Ascending aorta (tissue), 2 donors: ENCODE measurements around the gene FBXO36. TPM values are rescaled to one million over a fixed set of nuclear protein-coding genes. Genes with fewer than 3 reads are reported as not detected.

ENCODE experiments used
- DNase-seq, 2 donors: peaks; one replicate each; pipeline ENCODE4 v3.0.0-alpha.2; 2019; ENCODE audit warnings: low spot score in 2 of 2
- H3K27ac ChIP-seq, 2 donors: fragments of 200-600 bp; sonication (generic); one replicate each; pipeline ENCODE4 v1.5.1; 2016 to 2017; ENCODE audit warnings: mild to moderate bottlenecking in 1 of 2
- H3K27me3 ChIP-seq: fragments of 200-600 bp; sonication (generic); one replicate; pipeline ENCODE4 v1.5.1; 2017
- H3K36me3 ChIP-seq, 2 donors: fragments of 200-600 bp; sonication (generic); one replicate each; pipeline ENCODE4 v1.5.1; 2016
- H3K4me1 ChIP-seq, 2 donors: fragments of 200-600 bp; sonication (generic); one replicate each; pipeline ENCODE4 v1.5.1; 2016 to 2017; ENCODE audit warnings: mild to moderate bottlenecking in 1 of 2
- H3K4me3 ChIP-seq, 2 donors: fragments of 200-600 bp; sonication (generic); one replicate each; pipeline ENCODE4 v1.5.1; 2016 to 2017; ENCODE audit warnings: mild to moderate bottlenecking in 1 of 2
- H3K9me3 ChIP-seq, 2 donors: fragments of 200-600 bp; sonication (generic); one replicate each; pipeline ENCODE4 v1.5.1; 2016
- CTCF ChIP-seq, 3 experiments: fragments of 200-600 bp in 2 of 3; fragments of 450-650 bp in 1 of 3; sonication (generic) in 2 of 3; IDR thresholded peaks; one replicate each; pipeline ENCODE4 v1.5.1; 2016 to 2019; ENCODE audit warnings: antibody characterized with exemption in 3 of 3, mild to moderate bottlenecking in 1 of 3, moderate library complexity in 1 of 3
- intact Hi-C: fragments of 100-400 bp; cut with DNase I; formaldehyde crosslinking; loops from one replicate; pipeline ENCODE4 v1.15.1; 2023
- total RNA-seq: library from RNA; depleted of rRNA; stranded (reverse); fragments of >200 nt; gene quantifications from one replicate; pipeline ENCODE4 v1.1.0, GENCODE V29; 2016

Gene FBXO36
- total RNA-seq, 1 donor from 2014 or later, result 1.6 TPM

GRCh38 chr2:229880892-229881586, 41.3 kb upstream of the FBXO36 start:
- no peaks in the 10 kb centered on the region for H3K4me1 ChIP-seq
- no peak overlapping the region for H3K27ac ChIP-seq
- no peak for TF ChIP-seq CTCF (IDR thresholded peaks at IDR 0.05)
- intact Hi-C loops, result no loop called here
- peaks cover 23 to 35% of the 10 kb centered on the region in 2 donors for H3K36me3 ChIP-seq
- H3K9me3 ChIP-seq, result no peaks in the 10 kb centered on the region
- H3K4me3 ChIP-seq, result no peak overlapping the region
- DNase-seq, result no peak
- H3K27me3 ChIP-seq, result no peaks in the 10 kb centered on the region

GRCh38 chr2:229882583-229882982, 39.7 kb upstream of the FBXO36 start:
- TF ChIP-seq CTCF (IDR thresholded peaks at IDR 0.05), result no peak
- H3K27ac ChIP-seq, result no peak overlapping the region
- no peak overlapping the region for H3K4me3 ChIP-seq
- intact Hi-C loops, result no loop called here
- H3K4me1 ChIP-seq, result no peaks in the 10 kb centered on the region
- H3K27me3 ChIP-seq, result no peaks in the 10 kb centered on the region
- H3K9me3 ChIP-seq, result no peaks in the 10 kb centered on the region
- no peak for DNase-seq
- H3K36me3 ChIP-seq, result peaks cover 18 to 28% of the 10 kb centered on the region in 2 donors

- DNase-seq, result no peak
- peaks cover 0 to 6% of the 10 kb centered on the region in 2 donors for H3K36me3 ChIP-seq
- peaks cover 0 to 3% of the 10 kb centered on the region in 2 donors for H3K4me1 ChIP-seq
- TF ChIP-seq CTCF (IDR thresholded peaks at IDR 0.05), result no peak
- H3K9me3 ChIP-seq, result no peaks in the 10 kb centered on the region
- no peak overlapping the region for H3K27ac ChIP-seq
- intact Hi-C loops, result no loop called here
- no peaks in the 10 kb centered on the region for H3K27me3 ChIP-seq
- no peak overlapping the region for H3K4me3 ChIP-seq
Observed at GRCh38 chr2:229884775-229885699, 37.3 kb upstream of the FBXO36 start.

- no peak for TF ChIP-seq CTCF (IDR thresholded peaks at IDR 0.05)
- H3K36me3 ChIP-seq, result no peaks in the 10 kb centered on the region
- DNase-seq, result no peak
- no peaks in the 10 kb centered on the region for H3K9me3 ChIP-seq
- intact Hi-C loops, result no loop called here
- H3K27ac ChIP-seq, result no peak overlapping the region
- H3K4me1 ChIP-seq, result peaks cover 0 to 3% of the 10 kb centered on the region in 2 donors
- no peak overlapping the region for H3K4me3 ChIP-seq
- H3K27me3 ChIP-seq, result no peaks in the 10 kb centered on the region
Observed at GRCh38 chr2:229887441-229887840, 34.9 kb upstream of the FBXO36 start.

- no peak overlapping the region for H3K27ac ChIP-seq
- DNase-seq, result no peak
- H3K36me3 ChIP-seq, result no peaks in the 10 kb centered on the region
- no peaks in the 10 kb centered on the region for H3K27me3 ChIP-seq
- no peak for TF ChIP-seq CTCF (IDR thresholded peaks at IDR 0.05)
- no peak overlapping the region for H3K4me3 ChIP-seq
- no peaks in the 10 kb centered on the region for H3K9me3 ChIP-seq
- H3K4me1 ChIP-seq, result peaks cover 0 to 3% of the 10 kb centered on the region in 2 donors
- intact Hi-C loops, result no loop called here
Observed at GRCh38 chr2:229888031-229888430, 34.3 kb upstream of the FBXO36 start.
